Skin epidermis (tissue), 12 donors: ENCODE measurements around the gene ANTKMT.

Experiments
- H3K27ac ChIP-seq, 21 experiments: fragments of 200-600 bp; sonication (generic) in 11 of 21; one replicate each; pipeline ENCODE4 v1.5.0; 2020; ENCODE audit warnings: mild to moderate bottlenecking in 3 of 21, inconsistent platforms in 2 of 21, moderate library complexity in 2 of 21
- H3K4me3 ChIP-seq, 7 experiments: fragments of 200-600 bp; sonication (generic) in 2 of 7; one replicate each; pipeline ENCODE4 v1.5.0; 2020; ENCODE audit warnings: inconsistent platforms in 2 of 7, mild to moderate bottlenecking in 2 of 7, moderate library complexity in 1 of 7

ANTKMT gene

GRCh38 chr16:720990-721764 is at the start of gene ANTKMT:
ANTKMT (plus strand) TSS chr16:721146; CDS start chr16:721275, 129 bp downstream.
- Histone ChIP-seq H3K4me3 (peak within 1 kb of the TSS; percentile 49 to 77 (median 67)), H3K27ac (peak within 1 kb of the TSS; percentile 58 to 92 (median 82))

GRCh38 chr16:671353-672131 is 49.4 kb upstream of the ANTKMT start:
- Histone ChIP-seq H3K27ac (no peak overlapping the region), H3K4me3 (no peak overlapping the region)

GRCh38 chr16:672371-672770 is 48.6 kb upstream of the ANTKMT start:
- no peak overlapping the region for H3K4me3 ChIP-seq
- no peak overlapping the region for H3K27ac ChIP-seq

- H3K4me3 ChIP-seq: no peak overlapping the region
- no peak overlapping the region for H3K27ac ChIP-seq
Observed at GRCh38 chr16:672851-673250, 48.1 kb upstream of the ANTKMT start.

- Histone ChIP-seq H3K4me3 (no peak overlapping the region), H3K27ac (no peak overlapping the region)
Observed at GRCh38 chr16:673399-673991, 47.5 kb upstream of the ANTKMT start.

GRCh38 chr16:674214-674881 is 46.6 kb upstream of the ANTKMT start:
- Histone ChIP-seq H3K4me3 (no peak overlapping the region), H3K27ac (no peak overlapping the region)

- Histone ChIP-seq H3K4me3 (peak within 1 kb of the TSS in 3 of 7 experiments; percentile 15 to 32 (median 19)), H3K27ac (peak within 1 kb of the TSS in 1 of 21 experiments; percentile 21)
Observed at GRCh38 chr16:674968-675883, 45.7 kb upstream of the ANTKMT start, which contains the start of gene RHBDL1. RHBDL1 (plus strand) TSS chr16:675671; CDS start chr16:675791, 120 bp downstream.

- H3K4me3 ChIP-seq: peak overlapping the region in 3 of 7 experiments; percentile 15 to 32 (median 19)
- H3K27ac ChIP-seq: peak overlapping the region in 1 of 21 experiments; percentile 21
Observed at GRCh38 chr16:675884-676564, 44.9 kb upstream of the ANTKMT start.

GRCh38 chr16:676565-676902 is 44.4 kb upstream of the ANTKMT start:
- Histone ChIP-seq H3K4me3 (no peak overlapping the region), H3K27ac (peak overlapping the region in 1 of 21 experiments; percentile 21)

GRCh38 chr16:676913-677312 is 44.0 kb upstream of the ANTKMT start:
- peak overlapping the region in 1 of 21 experiments; percentile 21 for H3K27ac ChIP-seq
- H3K4me3 ChIP-seq: no peak overlapping the region

GRCh38 chr16:677316-678190 is 43.4 kb upstream of the ANTKMT start:
- peak overlapping the region in 1 of 7 experiments; percentile 4 for H3K4me3 ChIP-seq

GRCh38 chr16:678209-678857 is 42.6 kb upstream of the ANTKMT start:
- Histone ChIP-seq H3K4me3 (peak overlapping the region in 1 of 7 experiments; percentile 4), H3K27ac (peak overlapping the region in 3 of 21 experiments; percentile 65 to 93 (median 73))

More at GRCh38 chr16:677316-678190, 43.4 kb upstream of the ANTKMT start:
- peak overlapping the region in 2 of 21 experiments; percentile 14 to 93 for H3K27ac ChIP-seq

- peak overlapping the region; percentile 38 to 91 (median 79) for H3K4me3 ChIP-seq
- H3K27ac ChIP-seq: peak overlapping the region in 18 of 21 experiments; percentile 13 to 94 (median 68)
Observed at GRCh38 chr16:678858-679813, 41.8 kb upstream of the ANTKMT start.

GRCh38 chr16:679814-680624 is 40.9 kb upstream of the ANTKMT start, which contains the start of gene STUB1:
STUB1 (plus strand) TSS chr16:680410; CDS start chr16:680526, 116 bp downstream.
- peak within 1 kb of the TSS; percentile 61 to 91 (median 79) for H3K4me3 ChIP-seq
- peak within 1 kb of the TSS; percentile 59 to 94 (median 87) for H3K27ac ChIP-seq

- H3K4me3 ChIP-seq: peak overlapping the region; percentile 61 to 91 (median 79)
- peak overlapping the region; percentile 59 to 94 (median 87) for H3K27ac ChIP-seq
Observed at GRCh38 chr16:680625-680945, 40.4 kb upstream of the ANTKMT start.
